ENCODE data around the gene MCRS1. TPM values are rescaled to one million over a fixed set of nuclear protein-coding genes. Genes with fewer than 3 reads are reported as not detected.

The MCRS1 gene
- total and polyA plus RNA-seq, 2 experiments from 2014 or later = 105 to 139 TPM

GRCh38 chr12:49521389-49521788, 46.6 kb downstream of the MCRS1 start:
- no peaks in the 10 kb centered on the region for H3K27me3 Mint-ChIP-seq (ENCODE audit: insufficient read depth, low read depth, poor library complexity)
- H3K4me3 ChIP-seq = no peak overlapping the region
- no peaks in the 10 kb centered on the region for H3K9me2 ChIP-seq (ENCODE audit: insufficient read depth)
- ATAC-seq (no peak), DNase-seq (ENCODE audit: low spot score) (no peak)
- H3K79me2 ChIP-seq (replicated peaks; ENCODE audit: insufficient read depth) = no peaks in the 10 kb centered on the region
- no peak for TF ChIP-seq CREB1 (CRISPR knock-in tag; IDR thresholded peaks at IDR 0.05; ENCODE audit: low read depth)
- TF ChIP-seq CTCF (conservative IDR thresholded peaks at IDR 0.05; ENCODE audit: low read depth in 2 of 2) = no peak
- no peak for TF ChIP-seq JUNB (IDR thresholded peaks at IDR 0.05; ENCODE audit: unreplicated experiment)
- TF ChIP-seq ZNF114 (CRISPR knock-in tag; IDR thresholded peaks at IDR 0.05) = no peak
- no peak for TF ChIP-seq ETS1 (IDR thresholded peaks at IDR 0.05)
- TF ChIP-seq ZNF462 (CRISPR knock-in tag; IDR thresholded peaks at IDR 0.05) = no peak
- no peak for TF ChIP-seq EZH2 (IDR thresholded peaks at IDR 0.05; ENCODE audit: low read depth, unreplicated experiment)
- no peak for TF ChIP-seq POLR2AphosphoS5 (IDR thresholded peaks at IDR 0.05; ENCODE audit: low read depth)
- TF ChIP-seq ZNF331 (CRISPR knock-in tag; IDR thresholded peaks at IDR 0.05; ENCODE audit: low read depth) = no peak
- TF ChIP-seq STAT1 (IDR thresholded peaks at IDR 0.05; ENCODE audit: unreplicated experiment) = no peak
- no peak for TF ChIP-seq NANOG (IDR thresholded peaks at IDR 0.05; ENCODE audit: borderline replicate concordance)
- no peak for TF ChIP-seq EZH2phosphoT487 (IDR thresholded peaks at IDR 0.05; ENCODE audit: unreplicated experiment)
- no peak for TF ChIP-seq REST (IDR thresholded peaks at IDR 0.05; ENCODE audit: unreplicated experiment)
- no peak overlapping the region for H2AFZ ChIP-seq
- H4K20me1 ChIP-seq (replicated peaks; ENCODE audit: insufficient read depth) = no peaks in the 10 kb centered on the region; the same call in 1 of the 2 replicates
- H3K27ac Mint-ChIP-seq = no peak overlapping the region
- H3K36me3 ChIP-seq (ENCODE audit: insufficient read depth) = no peaks in the 10 kb centered on the region
- peaks cover 14% of the 10 kb centered on the region for H3K36me3 Mint-ChIP-seq (ENCODE audit: low read depth)
- H3K4me3 Mint-ChIP-seq = no peak overlapping the region
- H3K9me3 Mint-ChIP-seq = no peaks in the 10 kb centered on the region
- no peaks in the 10 kb centered on the region for H3K27me3 ChIP-seq (ENCODE audit: insufficient read depth)
- H3F3A ChIP-seq (replicated peaks; ENCODE audit: low read depth) = no peaks in the 10 kb centered on the region
- H3K4me2 ChIP-seq = no peak overlapping the region
- no peaks in the 10 kb centered on the region for H3K4me1 ChIP-seq (ENCODE audit: insufficient read depth)
- no peaks in the 10 kb centered on the region for H3K4me1 Mint-ChIP-seq
- H3K27ac ChIP-seq (ENCODE audit: low read depth) = no peak overlapping the region
